ENCODE measurements around the gene TGM2.

Gene TGM2

GRCh38 chr20:38129248-38129865 lies 35.7 kb downstream of the TGM2 start:
- DNase-seq: no peak

- no peak for DNase-seq
Observed at GRCh38 chr20:38128691-38129090, 36.4 kb downstream of the TGM2 start.

- DNase-seq: no peak
Observed at GRCh38 chr20:38127920-38128528, 37.0 kb downstream of the TGM2 start.

- no peak for DNase-seq
Observed at GRCh38 chr20:38126932-38127621, 38.0 kb downstream of the TGM2 start.

- no peak for DNase-seq
Observed at GRCh38 chr20:38126146-38126921, 38.7 kb downstream of the TGM2 start.

GRCh38 chr20:38125157-38126056 lies 39.7 kb downstream of the TGM2 start:
- no peak for DNase-seq

GRCh38 chr20:38123021-38123587 lies 42.0 kb downstream of the TGM2 start:
- DNase-seq: no peak

GRCh38 chr20:38121741-38122140 lies 43.3 kb downstream of the TGM2 start:
- no peak for DNase-seq

GRCh38 chr20:38120625-38120988 lies 44.5 kb downstream of the TGM2 start:
- no peak for DNase-seq

GRCh38 chr20:38119446-38119845 lies 45.6 kb downstream of the TGM2 start:
- DNase-seq: no peak

GRCh38 chr20:38117635-38118034 lies 47.4 kb downstream of the TGM2 start:
- no peak for DNase-seq

- no peak for DNase-seq
Observed at GRCh38 chr20:38117205-38117604, 47.9 kb downstream of the TGM2 start.

- no peak for DNase-seq
Observed at GRCh38 chr20:38116409-38117165, 48.5 kb downstream of the TGM2 start.

GRCh38 chr20:38115896-38116295 lies 49.2 kb downstream of the TGM2 start:
- no peak for DNase-seq

GRCh38 chr20:38115205-38115604 lies 49.9 kb downstream of the TGM2 start:
- DNase-seq: no peak

- no peak for DNase-seq
Observed at GRCh38 chr20:38114353-38114791, 50.7 kb downstream of the TGM2 start.

- no peak for DNase-seq
Observed at GRCh38 chr20:38113401-38114325, 51.4 kb downstream of the TGM2 start.

GRCh38 chr20:38112930-38113294 lies 52.2 kb downstream of the TGM2 start:
- no peak for DNase-seq

- no peak for DNase-seq
Observed at GRCh38 chr20:38112261-38112929, 52.7 kb downstream of the TGM2 start.
